Type B pancreatic cell (in vitro differentiated cells): ENCODE measurements around the gene RPL35. TPM values are rescaled to one million over a fixed set of nuclear protein-coding genes. Genes with fewer than 3 reads are reported as not detected.

Experiments
- DNase-seq: peaks from one replicate; pipeline ENCODE4 v3.0.0; 2021; ENCODE audit warnings: mixed read lengths; ENCODE audit not compliant: unreplicated experiment; ENCODE audit errors: extremely low spot score
- H3K27ac Mint-ChIP-seq: 2 replicates; pipeline ENCODE4 v1.8.0; 2021; ENCODE audit warnings: mild to moderate bottlenecking, mixed read lengths
- H3K27me3 Mint-ChIP-seq: 2 replicates; pipeline ENCODE4 v1.8.0; 2021; ENCODE audit warnings: mixed read lengths
- H3K36me3 Mint-ChIP-seq: 2 replicates; pipeline ENCODE4 v1.8.0; 2021; ENCODE audit warnings: mixed read lengths
- H3K4me1 Mint-ChIP-seq: one replicate; pipeline ENCODE4 v1.8.0; 2021; ENCODE audit warnings: mixed read lengths; ENCODE audit not compliant: unreplicated experiment
- H3K4me3 Mint-ChIP-seq: 2 replicates; pipeline ENCODE4 v1.8.0; 2021; ENCODE audit warnings: mild to moderate bottlenecking, mixed read lengths
- H3K9me3 Mint-ChIP-seq: 2 replicates; pipeline ENCODE4 v1.8.0; 2021; ENCODE audit warnings: mixed read lengths
- total RNA-seq: library from RNA; stranded (reverse); gene quantifications from 2 replicates; pipeline ENCODE4 v1.2.1, GENCODE V29; 2021; ENCODE audit warnings: low replicate concordance
- TF ChIP-seq, protein P1 (sequence below): fragments of 200-600 bp; sonication (generic); conservative IDR thresholded peaks from 2 replicates; pipeline ENCODE4 v1.5.0; 2021; ENCODE audit warnings: antibody characterized with exemption, mild to moderate bottlenecking

Gene RPL35
- total RNA-seq, 1 donor from 2014 or later: 1,381 TPM

DNA sequence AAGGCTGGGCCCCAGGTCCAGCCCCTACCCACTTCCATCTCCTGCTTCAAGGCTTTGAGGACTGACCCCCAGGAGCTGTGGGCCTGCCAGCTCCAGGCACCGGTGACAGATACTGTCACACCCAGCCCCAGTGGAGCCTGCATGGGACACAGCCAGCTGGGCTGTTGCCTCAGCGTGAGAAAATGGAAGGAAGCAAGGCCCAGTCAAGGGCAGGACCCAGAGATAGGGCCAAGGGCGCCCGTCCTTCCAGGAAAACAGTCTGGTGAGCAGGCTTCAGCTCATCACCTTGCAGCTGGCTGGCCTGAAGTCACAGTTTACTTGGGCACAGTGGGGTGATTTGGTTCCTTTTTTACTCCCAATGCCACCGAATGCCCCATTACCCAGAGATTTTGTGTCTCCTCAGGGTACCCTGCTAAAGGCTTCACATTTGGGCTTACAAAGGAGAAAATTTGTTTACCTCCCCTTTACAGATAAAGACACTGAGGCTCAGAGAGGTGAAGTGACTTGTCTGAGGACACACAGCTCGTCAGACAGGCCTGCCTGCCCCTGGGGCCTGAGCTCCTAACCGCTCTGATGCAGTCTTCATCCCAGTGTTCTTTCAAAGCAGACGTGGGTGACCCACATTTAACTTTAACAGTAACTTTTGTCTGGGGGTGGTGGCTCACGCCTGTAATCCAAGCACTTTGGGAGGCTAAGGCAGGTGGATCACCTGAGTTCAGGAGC is 30.0 kb downstream of the RPL35 start:
- H3K4me3 Mint-ChIP-seq: no peak overlapping the region
- H3K27ac Mint-ChIP-seq: no peak overlapping the region
- H3K36me3 Mint-ChIP-seq: no peaks in the 10 kb centered on the region
- DNase-seq: no peak
- peaks cover 16% of the 10 kb centered on the region for H3K4me1 Mint-ChIP-seq
- H3K27me3 Mint-ChIP-seq: no peaks in the 10 kb centered on the region
- TF ChIP-seq, protein P1, sequence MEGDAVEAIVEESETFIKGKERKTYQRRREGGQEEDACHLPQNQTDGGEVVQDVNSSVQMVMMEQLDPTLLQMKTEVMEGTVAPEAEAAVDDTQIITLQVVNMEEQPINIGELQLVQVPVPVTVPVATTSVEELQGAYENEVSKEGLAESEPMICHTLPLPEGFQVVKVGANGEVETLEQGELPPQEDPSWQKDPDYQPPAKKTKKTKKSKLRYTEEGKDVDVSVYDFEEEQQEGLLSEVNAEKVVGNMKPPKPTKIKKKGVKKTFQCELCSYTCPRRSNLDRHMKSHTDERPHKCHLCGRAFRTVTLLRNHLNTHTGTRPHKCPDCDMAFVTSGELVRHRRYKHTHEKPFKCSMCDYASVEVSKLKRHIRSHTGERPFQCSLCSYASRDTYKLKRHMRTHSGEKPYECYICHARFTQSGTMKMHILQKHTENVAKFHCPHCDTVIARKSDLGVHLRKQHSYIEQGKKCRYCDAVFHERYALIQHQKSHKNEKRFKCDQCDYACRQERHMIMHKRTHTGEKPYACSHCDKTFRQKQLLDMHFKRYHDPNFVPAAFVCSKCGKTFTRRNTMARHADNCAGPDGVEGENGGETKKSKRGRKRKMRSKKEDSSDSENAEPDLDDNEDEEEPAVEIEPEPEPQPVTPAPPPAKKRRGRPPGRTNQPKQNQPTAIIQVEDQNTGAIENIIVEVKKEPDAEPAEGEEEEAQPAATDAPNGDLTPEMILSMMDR: no peak
- H3K9me3 Mint-ChIP-seq: no peaks in the 10 kb centered on the region

DNA sequence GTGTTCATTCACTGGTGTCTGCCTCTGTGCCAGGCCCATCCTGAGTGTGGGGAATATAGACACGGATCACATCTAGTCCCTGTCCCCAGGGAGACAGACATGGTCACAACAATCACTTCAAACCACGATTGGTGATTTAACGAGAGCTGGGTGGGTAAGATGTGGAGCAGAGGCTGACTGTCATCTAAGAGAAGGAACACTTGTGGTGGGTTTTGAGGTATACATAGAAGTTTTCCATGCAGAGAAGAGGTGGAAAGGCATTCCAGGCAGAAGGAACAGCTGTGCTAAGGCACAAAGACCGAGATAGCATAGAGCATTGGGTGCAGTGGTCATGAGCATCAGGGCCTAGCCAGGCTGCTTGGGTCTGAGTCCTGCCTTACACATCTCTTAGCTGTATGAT is 31.2 kb downstream of the RPL35 start:
- Mint-ChIP-seq H3K4me1 (peaks cover 13% of the 10 kb centered on the region), H3K36me3 (no peaks in the 10 kb centered on the region)

DNA sequence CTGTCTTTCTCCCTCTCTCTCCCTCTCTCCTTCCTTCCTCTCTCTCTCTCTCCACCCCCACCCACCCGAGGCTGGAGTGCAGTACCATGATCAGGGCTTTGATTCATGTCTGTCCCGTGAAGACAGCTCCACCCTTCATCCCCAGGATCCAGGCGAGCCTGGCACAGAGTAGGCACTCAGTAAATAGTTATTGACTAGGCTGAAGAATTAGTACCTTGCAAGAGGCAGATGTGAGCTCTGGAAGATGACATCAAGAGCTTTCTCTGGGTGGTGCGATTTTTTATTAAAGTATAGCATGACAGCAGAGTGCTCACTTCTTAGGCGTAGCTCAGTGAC is 32.5 kb downstream of the RPL35 start:
- Mint-ChIP-seq H3K27ac (no peak overlapping the region), H3K9me3 (no peaks in the 10 kb centered on the region), H3K27me3 (no peaks in the 10 kb centered on the region), H3K4me3 (no peak overlapping the region), H3K4me1 (peaks cover 2% of the 10 kb centered on the region), H3K36me3 (no peaks in the 10 kb centered on the region)
- DNase-seq: no peak
- TF ChIP-seq, protein P1: no peak

More for the DNA sequence above, 31.2 kb downstream of the RPL35 start:
- no peak for DNase-seq
- TF ChIP-seq, protein P1: no peak
- Mint-ChIP-seq H3K9me3 (no peaks in the 10 kb centered on the region), H3K4me3 (no peak overlapping the region), H3K27me3 (no peaks in the 10 kb centered on the region), H3K27ac (no peak overlapping the region)

GRCh38 chr9:124828489-124829333 is 33.0 kb downstream of the RPL35 start:
- H3K27me3 Mint-ChIP-seq: no peaks in the 10 kb centered on the region
- no peaks in the 10 kb centered on the region for H3K4me1 Mint-ChIP-seq
- H3K27ac Mint-ChIP-seq: no peak overlapping the region
- H3K36me3 Mint-ChIP-seq: no peaks in the 10 kb centered on the region
- no peaks in the 10 kb centered on the region for H3K9me3 Mint-ChIP-seq
- DNase-seq: no peak
- TF ChIP-seq, protein P1: no peak
- H3K4me3 Mint-ChIP-seq: no peak overlapping the region

DNA sequence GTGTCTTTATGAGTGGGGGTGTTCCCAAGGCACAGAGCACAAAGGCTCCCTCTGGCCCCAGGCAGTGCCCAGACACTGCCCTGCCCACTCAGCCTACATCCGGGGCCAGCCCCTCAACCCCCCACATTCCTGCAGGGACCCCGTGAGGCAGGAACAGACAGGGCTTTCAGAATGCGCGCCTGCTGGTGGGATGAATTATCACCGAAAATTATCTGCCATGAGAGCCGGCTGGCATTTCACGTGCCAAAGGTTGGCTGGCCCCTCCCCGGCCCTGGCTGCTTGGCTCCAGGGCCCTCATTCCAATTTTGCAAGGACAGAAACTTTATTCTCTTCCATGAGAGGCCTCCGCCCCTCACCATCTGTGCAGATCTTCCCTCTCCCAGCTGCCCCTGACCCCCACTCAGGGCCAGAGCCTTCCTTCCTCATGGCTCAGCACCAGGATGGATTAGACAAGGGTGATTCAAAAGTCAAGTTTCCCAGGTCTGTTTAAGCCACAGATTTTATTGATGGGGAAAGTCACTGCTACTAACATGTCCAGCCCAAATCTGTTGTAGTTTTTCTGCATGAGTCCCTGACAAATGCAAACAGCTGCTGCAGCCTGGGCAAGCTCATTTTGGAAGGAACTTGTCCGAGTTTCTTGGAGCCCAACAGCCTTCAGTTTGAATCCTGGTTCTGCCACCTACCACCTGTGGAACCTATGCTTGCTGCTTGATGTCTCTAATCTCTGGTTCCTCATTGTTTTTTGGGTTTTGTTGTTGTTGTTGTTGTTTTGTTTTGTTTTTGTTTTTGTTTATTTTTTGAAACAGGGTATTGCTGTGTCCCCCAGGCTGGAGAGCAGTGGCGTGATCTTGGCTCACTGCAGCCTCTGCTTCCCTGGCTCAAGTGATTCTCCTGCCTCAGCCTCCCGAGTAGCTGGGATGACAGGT is 40.8 kb downstream of the RPL35 start:
- no peaks in the 10 kb centered on the region for H3K9me3 Mint-ChIP-seq
- TF ChIP-seq, protein P1: no peak
- H3K36me3 Mint-ChIP-seq: no peaks in the 10 kb centered on the region
- H3K27ac Mint-ChIP-seq: no peak overlapping the region
- no peak for DNase-seq
- H3K4me1 Mint-ChIP-seq: peaks cover 14% of the 10 kb centered on the region
- H3K4me3 Mint-ChIP-seq: no peak overlapping the region
- no peaks in the 10 kb centered on the region for H3K27me3 Mint-ChIP-seq
